Stimulated activated CD8-positive, alpha-beta memory T cell treated with anti-CD3 and anti-CD28 coated beads, Interleukin-4, amount 100 ng/mL, for 48 hours (primary cell): Measurements from ENCODE around the gene SLCO1C1.
"Not testable (repeated sequence)": the region's sequence is repeated elsewhere in the genome, so short reads cannot be mapped to it uniquely, and the experiment has no call there.

Source experiments
- DNase-seq: peaks from one replicate; pipeline ENCODE4 v3.0.0-alpha.2; 2020

Gene SLCO1C1, protein sequence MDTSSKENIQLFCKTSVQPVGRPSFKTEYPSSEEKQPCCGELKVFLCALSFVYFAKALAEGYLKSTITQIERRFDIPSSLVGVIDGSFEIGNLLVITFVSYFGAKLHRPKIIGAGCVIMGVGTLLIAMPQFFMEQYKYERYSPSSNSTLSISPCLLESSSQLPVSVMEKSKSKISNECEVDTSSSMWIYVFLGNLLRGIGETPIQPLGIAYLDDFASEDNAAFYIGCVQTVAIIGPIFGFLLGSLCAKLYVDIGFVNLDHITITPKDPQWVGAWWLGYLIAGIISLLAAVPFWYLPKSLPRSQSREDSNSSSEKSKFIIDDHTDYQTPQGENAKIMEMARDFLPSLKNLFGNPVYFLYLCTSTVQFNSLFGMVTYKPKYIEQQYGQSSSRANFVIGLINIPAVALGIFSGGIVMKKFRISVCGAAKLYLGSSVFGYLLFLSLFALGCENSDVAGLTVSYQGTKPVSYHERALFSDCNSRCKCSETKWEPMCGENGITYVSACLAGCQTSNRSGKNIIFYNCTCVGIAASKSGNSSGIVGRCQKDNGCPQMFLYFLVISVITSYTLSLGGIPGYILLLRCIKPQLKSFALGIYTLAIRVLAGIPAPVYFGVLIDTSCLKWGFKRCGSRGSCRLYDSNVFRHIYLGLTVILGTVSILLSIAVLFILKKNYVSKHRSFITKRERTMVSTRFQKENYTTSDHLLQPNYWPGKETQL

GRCh38 chr12:20695232-20695631 lies at the start of gene SLCO1C1:
SLCO1C1 (plus strand) TSS chr12:20695332; CDS start chr12:20699577, 4,245 bp downstream.
- no peak for DNase-seq

- no peak for DNase-seq
Measured at GRCh38 chr12:20646239-20646827, 48.8 kb upstream of the SLCO1C1 start.

DNA sequence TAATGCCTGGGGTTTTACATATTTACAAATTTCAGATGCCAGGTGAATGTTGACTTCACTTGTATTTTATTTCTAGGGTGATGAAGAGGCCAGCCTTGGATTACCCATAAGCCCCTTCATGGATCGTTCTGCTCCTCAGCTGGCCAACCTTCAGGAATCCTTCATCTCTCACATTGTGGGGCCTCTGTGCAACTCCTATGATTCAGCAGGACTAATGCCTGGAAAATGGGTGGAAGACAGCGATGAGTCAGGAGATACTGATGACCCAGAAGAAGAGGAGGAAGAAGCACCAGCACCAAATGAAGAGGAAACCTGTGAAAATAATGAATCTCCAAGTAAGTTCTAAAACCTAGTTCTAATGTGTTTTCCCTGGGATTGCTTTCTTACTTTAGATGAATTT lies 41.3 kb upstream of the SLCO1C1 start:
- DNase-seq, result no peak

- no peak for DNase-seq
Measured at GRCh38 chr12:20656600-20656999, 38.5 kb upstream of the SLCO1C1 start.

DNA sequence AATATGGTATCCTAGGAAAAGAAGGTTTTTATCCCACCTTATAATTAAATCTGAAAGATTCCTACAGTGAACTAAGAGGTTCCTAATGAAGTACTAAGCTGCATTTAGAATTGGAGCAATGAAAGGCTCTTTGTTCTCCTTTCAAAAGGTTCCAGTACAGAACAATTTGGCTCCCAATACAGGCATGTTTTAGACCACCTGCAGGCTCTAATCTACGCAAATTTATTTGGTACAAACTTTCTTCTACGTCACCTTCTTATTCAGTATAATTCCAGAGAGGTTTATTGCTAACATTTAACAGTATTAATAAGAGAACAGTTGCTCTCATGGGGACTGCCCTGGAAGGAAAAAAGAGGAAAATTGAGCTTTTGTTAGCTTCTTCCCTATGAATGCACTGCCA lies 37.6 kb upstream of the SLCO1C1 start:
- no peak for DNase-seq

- DNase-seq, result no peak
Measured at GRCh38 chr12:20681334-20681733, 13.8 kb upstream of the SLCO1C1 start.

- no peak for DNase-seq
Measured at GRCh38 chr12:20696181-20696905, 1.2 kb downstream of the SLCO1C1 start.

- DNase-seq, result no peak
Measured at GRCh38 chr12:20701106-20701505, 6.0 kb downstream of the SLCO1C1 start.

GRCh38 chr12:20704860-20705259 lies 9.7 kb downstream of the SLCO1C1 start:
- no peak for DNase-seq

DNA sequence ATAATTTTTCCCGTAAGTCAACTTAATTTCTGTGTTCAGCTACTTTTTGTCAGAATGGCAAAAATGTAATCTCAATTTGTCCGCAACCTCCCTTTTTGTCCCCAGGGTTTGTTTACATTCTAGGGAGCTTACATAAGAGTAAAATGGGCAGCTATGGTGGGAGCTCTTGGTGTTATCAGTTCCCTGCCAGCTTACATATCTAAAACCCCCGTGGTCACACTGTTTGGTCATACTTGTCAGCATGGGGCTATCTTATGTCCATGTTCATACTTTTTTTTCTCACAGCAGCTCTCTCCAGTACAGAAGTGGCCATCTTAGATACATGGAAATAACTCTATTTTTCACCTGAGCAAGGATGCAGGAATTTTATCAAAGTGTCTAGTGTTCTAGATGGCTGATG lies 16.7 kb downstream of the SLCO1C1 start:
- DNase-seq, result no peak

- DNase-seq, result no peak
Measured at GRCh38 chr12:20716037-20716436, 20.9 kb downstream of the SLCO1C1 start.

DNA sequence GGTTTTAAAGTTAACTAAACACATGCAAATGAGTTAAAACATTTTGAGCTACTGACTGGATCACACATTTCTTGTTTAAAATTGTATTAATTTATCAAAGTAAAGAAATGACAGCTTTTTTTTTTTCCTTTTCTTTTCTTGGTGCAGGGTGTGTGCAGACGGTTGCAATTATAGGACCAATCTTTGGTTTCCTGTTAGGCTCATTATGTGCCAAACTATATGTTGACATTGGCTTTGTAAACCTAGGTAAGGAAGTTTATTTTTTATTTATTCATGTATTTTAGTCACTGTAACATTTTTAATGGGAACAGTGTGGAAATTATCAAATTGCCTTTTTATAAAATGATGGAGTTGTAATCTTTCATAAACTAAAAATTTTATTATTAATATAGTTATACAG lies 21.9 kb downstream of the SLCO1C1 start:
- no peak for DNase-seq

DNA sequence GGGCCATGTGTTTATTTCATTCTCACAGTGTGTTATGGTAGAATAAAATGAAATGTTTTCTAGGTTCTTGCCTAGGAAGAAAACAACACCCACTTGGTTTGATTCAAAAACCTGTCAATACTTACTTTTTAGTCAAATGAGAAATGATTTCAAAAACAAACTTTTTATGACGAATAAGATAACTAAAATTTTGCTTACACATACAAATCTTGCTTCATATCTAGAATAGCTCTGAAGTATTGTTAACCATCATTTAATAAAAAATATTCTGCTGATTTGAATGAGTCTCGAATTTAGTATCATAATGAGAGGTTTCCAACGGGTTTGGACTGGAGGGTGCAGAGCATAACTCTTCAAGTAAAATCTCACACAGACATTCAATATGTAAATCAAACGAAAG lies 23.2 kb downstream of the SLCO1C1 start:
- DNase-seq, result no peak

DNA sequence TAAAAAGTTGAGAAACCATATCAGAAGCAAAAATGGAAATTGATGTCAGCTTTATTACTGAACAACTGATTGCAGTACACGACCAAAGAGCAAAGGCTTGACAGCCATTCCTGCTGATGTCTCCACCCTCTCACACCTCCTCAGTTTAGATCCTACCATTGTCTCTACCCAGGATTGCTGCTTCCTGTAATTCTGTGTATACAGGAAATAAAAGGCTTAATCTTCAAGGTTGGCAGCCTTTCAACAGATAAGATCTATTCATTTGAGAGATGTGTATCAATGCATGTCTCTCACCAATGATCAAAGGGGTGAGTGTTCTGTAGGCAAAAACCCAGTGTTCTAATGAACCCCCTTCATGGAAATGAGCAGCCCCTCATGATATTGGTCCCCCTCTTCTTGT lies 27.0 kb downstream of the SLCO1C1 start:
- no peak for DNase-seq

DNA sequence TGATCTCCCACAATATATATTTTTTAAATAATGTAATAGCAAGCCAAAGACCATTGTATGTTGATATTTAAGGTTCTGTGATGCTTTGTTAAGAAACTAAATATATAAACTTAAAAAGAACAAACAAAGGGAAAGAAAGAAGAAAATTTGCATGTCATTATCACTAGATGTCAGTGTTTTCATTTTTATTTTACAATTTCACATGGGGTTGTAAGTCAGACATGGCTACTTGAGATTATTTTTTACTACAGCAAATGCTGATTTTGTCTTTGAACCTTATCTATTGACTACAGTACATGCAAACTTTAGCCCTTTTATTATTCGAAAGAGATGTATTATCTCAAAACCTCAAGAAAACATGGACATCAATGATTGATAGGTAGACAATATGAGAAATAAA lies 36.1 kb downstream of the SLCO1C1 start:
- DNase-seq, result no peak

DNA sequence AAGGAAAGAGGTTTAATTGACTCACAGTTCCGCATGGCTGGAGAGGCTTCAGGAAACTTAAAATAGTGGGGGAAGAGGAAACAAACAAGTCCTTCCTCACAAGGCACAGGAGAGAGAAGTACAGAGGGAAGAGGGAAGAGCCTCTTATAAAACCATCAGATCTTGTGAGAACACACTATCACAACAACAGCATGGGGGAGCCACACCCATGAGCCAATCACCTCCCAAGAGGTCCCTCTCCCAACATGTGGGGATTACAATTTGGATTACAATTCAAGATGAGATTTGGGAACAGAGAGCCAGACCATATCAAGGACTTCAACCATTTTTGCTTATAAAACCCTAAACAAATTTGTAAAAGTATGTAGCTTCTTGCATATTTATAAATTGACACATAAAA lies 45.8 kb downstream of the SLCO1C1 start:
- DNase-seq, result no peak

GRCh38 chr12:20748198-20748597 lies 53.1 kb downstream of the SLCO1C1 start:
- no peak for DNase-seq

DNA sequence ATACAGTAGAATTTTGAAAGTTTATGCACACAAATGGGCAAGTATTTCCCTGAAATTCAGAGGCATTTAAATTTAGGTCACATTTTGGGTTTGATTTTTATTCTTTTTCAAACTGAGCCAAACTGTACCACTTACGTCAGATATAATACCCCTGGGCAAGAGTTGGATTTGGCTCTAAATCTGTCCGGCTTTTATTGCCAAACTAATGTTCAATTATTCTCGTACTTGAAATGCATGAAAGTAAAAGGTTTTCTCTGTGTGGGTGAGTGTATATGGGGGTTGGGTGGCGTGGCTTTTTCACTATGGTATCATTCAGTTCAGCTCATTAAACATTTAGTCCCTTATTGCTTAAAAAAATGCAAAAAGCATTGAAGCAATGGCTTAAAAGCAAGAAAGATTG lies 55.9 kb downstream of the SLCO1C1 start:
- no peak for DNase-seq

GRCh38 chr12:20777420-20777819 lies 82.3 kb downstream of the SLCO1C1 start:
- DNase-seq, result no peak

- no peak for DNase-seq
Measured at GRCh38 chr12:20778969-20779368, 83.8 kb downstream of the SLCO1C1 start.

DNA sequence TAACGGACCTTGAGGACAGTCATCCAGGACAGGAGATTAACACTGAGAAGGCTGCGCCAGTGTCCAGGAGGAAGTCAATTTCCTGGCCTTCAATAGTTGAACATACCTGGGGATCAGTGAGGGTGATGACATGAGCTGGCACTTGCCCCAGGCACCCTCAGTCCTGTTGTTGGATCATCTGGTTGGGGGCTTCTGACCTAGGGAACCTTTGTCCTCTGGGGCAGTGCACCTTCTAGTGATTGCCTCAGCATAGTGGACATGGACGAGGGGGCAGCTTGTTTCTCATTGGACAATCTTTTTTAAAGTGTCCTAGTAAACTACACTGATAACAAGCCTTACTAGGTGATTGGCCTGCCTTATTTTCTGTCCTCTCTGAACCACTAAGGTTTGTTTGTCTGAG lies 84.8 kb downstream of the SLCO1C1 start:
- DNase-seq, result not testable (repeated sequence)

GRCh38 chr12:20783796-20784357 lies 88.7 kb downstream of the SLCO1C1 start:
- DNase-seq, result not testable (repeated sequence)

DNA sequence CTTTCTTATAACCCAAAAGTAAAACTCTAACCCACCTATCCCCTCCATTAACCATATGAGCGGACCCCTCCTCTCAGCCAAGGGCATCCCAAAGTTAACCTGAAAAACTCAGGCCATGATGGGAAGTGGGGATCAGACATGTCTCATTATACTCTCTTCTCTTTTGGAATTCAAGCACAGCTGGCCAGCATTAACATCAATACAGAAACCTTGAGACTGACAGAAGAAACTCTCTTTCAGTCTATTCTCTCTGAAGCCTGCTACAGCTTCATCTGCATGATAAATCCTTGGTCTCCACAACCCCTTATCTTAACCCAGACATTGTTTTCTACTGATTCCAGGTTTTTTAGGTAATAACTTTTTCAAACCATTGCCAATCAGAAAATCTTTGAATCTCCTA lies 97.8 kb downstream of the SLCO1C1 start:
- DNase-seq, result no peak
